K562 (cell line): ENCODE results near the gene MTF1. TPM values are rescaled to one million over a fixed set of nuclear protein-coding genes. Genes with fewer than 3 reads are reported as not detected.

Experiments
- ELF4 ChIP-seq: fragments of 450-650 bp; formaldehyde crosslinking; IDR thresholded peaks from 2 replicates; pipeline ENCODE4 v1.4.0; 2022; ENCODE audit warnings: missing genetic modification characterization
- PHF8 ChIP-seq: fragments of 200-600 bp; sonication (generic); IDR thresholded peaks from 2 replicates; pipeline ENCODE4 v1.6.1; 2012; ENCODE audit warnings: mixed run types, mild to moderate bottlenecking, inconsistent platforms, low read length, moderate library complexity, borderline replicate concordance
- POLR2G ChIP-seq: fragments of 200-400 bp; formaldehyde crosslinking; IDR thresholded peaks from 2 replicates; pipeline ENCODE4 v1.6.1; 2017; ENCODE audit warnings: low read depth, mild to moderate bottlenecking, antibody characterized with exemption, low read length, moderate library complexity
- SAFB2 ChIP-seq: fragments of 200-400 bp; formaldehyde crosslinking; IDR thresholded peaks from 2 replicates; pipeline ENCODE4 v1.6.1; 2018; ENCODE audit warnings: borderline replicate concordance, low read length, low read depth, moderate library complexity; ENCODE audit not compliant: severe bottlenecking
- XRCC3 ChIP-seq: fragments of 450-650 bp; IDR thresholded peaks from 2 replicates; pipeline ENCODE4 v1.6.1; 2017; ENCODE audit warnings: mild to moderate bottlenecking, moderate library complexity
- polyA plus RNA-seq, 8 experiments: library from polyadenylated mRNA; depleted of rRNA in 4 of 8; stranded (reverse) in 5 of 8; unstranded in 3 of 8; fragments of >200 nt; fragmentation: Nextera tagmentation in 2 of 8; fragmentation: Illumina TruSeq in 1 of 8; extraction: Ambion mirVana in 2 of 8; extraction: Trizol in 1 of 8; gene quantifications; 2 replicates each; pipeline versions ENCODE4 v1.2.1 to v1.2.3, GENCODE V29; 2011 to 2014; ENCODE audit warnings: inconsistent platforms in 1 of 8, missing spikeins in 1 of 8
- total RNA-seq, 7 experiments: library from RNA; depleted of rRNA in 6 of 7; stranded (reverse); fragments of >200 nt in 6 of 7; fragmentation: Illumina TruSeq in 2 of 7; extraction: Trizol in 2 of 7; gene quantifications; 2 replicates each; pipeline versions ENCODE4 v1.2.1 to v1.2.3, GENCODE V29; 2011 to 2021; ENCODE audit warnings: low replicate concordance in 1 of 7
- TF ChIP-seq, protein P1 (sequence below): fragments of 450-650 bp; IDR thresholded peaks from 2 replicates; pipeline ENCODE4 v1.6.1; 2016; ENCODE audit warnings: mild to moderate bottlenecking, moderate library complexity
- TF ChIP-seq, protein P2 (sequence below), 3 experiments: fragments of 200-800 bp in 1 of 3; fragments of 250-450 bp in 1 of 3; fragments of 450-650 bp in 1 of 3; sonication (Bioruptor Pico) in 1 of 3; sonication (Bioruptor generic) in 1 of 3; formaldehyde crosslinking in 1 of 3; IDR thresholded peaks; 2 replicates each; pipeline versions ENCODE4 v1.6.1 to v1.8.0; 2016 to 2022; ENCODE audit warnings: mild to moderate bottlenecking in 2 of 3, missing genetic modification characterization in 2 of 3, missing compliant biosample characterization in 1 of 3, moderate library complexity in 1 of 3
- TF ChIP-seq, protein P3 (sequence below), 2 experiments: IDR thresholded peaks; 2 replicates each; pipeline ENCODE4 v1.6.1; 2012; ENCODE audit warnings: improper control_type of control experiment in 2 of 2, low read depth in 2 of 2, low read length in 2 of 2, borderline replicate concordance in 1 of 2

MTF1 gene
- total and polyA plus RNA-seq, 9 of the 15 experiments (the other 6 are each of a cell fraction or from before 2014, with no cell fraction given) = 1.1 to 12.2 (median 4.3) TPM

DNA sequence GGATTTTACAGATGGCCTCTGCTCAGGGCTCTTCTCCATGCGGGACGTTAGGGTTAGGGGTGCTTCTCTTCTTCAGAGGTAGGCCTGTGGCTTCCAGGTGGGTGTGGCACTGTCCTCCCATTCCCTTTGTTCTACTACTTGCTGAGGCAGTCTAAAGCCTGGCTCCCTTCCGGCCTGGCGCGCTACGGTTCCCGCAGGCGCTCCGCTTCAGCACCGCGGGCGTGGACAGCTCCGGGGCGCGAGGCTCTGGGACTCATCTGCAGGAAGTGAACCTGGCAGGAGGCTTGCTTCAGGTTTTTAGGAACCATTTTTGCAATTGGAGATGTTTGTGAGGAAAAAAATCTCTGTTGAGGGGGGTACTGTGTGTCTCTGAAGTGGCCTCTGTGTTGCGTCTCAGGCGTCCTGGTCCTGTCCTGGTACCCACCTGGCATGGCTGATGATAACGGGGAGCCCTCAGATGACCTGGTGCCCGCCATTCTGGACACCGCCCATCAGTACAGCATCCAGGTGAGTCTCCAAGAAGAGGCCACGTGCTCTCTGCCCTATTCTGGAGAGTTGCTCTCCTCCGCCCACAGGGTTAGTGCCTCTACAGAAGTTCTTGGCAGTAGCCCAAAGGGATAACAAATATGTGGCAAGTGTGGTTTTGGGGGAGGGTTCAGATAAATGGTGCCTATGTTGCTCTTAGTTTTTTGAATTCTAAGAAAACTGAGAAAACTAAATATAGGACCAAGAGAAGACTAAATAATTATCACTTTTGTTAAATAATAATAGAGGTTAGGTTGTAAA, 63.9 kb downstream of the MTF1 start (continued):
- TF ChIP-seq, protein P1, sequence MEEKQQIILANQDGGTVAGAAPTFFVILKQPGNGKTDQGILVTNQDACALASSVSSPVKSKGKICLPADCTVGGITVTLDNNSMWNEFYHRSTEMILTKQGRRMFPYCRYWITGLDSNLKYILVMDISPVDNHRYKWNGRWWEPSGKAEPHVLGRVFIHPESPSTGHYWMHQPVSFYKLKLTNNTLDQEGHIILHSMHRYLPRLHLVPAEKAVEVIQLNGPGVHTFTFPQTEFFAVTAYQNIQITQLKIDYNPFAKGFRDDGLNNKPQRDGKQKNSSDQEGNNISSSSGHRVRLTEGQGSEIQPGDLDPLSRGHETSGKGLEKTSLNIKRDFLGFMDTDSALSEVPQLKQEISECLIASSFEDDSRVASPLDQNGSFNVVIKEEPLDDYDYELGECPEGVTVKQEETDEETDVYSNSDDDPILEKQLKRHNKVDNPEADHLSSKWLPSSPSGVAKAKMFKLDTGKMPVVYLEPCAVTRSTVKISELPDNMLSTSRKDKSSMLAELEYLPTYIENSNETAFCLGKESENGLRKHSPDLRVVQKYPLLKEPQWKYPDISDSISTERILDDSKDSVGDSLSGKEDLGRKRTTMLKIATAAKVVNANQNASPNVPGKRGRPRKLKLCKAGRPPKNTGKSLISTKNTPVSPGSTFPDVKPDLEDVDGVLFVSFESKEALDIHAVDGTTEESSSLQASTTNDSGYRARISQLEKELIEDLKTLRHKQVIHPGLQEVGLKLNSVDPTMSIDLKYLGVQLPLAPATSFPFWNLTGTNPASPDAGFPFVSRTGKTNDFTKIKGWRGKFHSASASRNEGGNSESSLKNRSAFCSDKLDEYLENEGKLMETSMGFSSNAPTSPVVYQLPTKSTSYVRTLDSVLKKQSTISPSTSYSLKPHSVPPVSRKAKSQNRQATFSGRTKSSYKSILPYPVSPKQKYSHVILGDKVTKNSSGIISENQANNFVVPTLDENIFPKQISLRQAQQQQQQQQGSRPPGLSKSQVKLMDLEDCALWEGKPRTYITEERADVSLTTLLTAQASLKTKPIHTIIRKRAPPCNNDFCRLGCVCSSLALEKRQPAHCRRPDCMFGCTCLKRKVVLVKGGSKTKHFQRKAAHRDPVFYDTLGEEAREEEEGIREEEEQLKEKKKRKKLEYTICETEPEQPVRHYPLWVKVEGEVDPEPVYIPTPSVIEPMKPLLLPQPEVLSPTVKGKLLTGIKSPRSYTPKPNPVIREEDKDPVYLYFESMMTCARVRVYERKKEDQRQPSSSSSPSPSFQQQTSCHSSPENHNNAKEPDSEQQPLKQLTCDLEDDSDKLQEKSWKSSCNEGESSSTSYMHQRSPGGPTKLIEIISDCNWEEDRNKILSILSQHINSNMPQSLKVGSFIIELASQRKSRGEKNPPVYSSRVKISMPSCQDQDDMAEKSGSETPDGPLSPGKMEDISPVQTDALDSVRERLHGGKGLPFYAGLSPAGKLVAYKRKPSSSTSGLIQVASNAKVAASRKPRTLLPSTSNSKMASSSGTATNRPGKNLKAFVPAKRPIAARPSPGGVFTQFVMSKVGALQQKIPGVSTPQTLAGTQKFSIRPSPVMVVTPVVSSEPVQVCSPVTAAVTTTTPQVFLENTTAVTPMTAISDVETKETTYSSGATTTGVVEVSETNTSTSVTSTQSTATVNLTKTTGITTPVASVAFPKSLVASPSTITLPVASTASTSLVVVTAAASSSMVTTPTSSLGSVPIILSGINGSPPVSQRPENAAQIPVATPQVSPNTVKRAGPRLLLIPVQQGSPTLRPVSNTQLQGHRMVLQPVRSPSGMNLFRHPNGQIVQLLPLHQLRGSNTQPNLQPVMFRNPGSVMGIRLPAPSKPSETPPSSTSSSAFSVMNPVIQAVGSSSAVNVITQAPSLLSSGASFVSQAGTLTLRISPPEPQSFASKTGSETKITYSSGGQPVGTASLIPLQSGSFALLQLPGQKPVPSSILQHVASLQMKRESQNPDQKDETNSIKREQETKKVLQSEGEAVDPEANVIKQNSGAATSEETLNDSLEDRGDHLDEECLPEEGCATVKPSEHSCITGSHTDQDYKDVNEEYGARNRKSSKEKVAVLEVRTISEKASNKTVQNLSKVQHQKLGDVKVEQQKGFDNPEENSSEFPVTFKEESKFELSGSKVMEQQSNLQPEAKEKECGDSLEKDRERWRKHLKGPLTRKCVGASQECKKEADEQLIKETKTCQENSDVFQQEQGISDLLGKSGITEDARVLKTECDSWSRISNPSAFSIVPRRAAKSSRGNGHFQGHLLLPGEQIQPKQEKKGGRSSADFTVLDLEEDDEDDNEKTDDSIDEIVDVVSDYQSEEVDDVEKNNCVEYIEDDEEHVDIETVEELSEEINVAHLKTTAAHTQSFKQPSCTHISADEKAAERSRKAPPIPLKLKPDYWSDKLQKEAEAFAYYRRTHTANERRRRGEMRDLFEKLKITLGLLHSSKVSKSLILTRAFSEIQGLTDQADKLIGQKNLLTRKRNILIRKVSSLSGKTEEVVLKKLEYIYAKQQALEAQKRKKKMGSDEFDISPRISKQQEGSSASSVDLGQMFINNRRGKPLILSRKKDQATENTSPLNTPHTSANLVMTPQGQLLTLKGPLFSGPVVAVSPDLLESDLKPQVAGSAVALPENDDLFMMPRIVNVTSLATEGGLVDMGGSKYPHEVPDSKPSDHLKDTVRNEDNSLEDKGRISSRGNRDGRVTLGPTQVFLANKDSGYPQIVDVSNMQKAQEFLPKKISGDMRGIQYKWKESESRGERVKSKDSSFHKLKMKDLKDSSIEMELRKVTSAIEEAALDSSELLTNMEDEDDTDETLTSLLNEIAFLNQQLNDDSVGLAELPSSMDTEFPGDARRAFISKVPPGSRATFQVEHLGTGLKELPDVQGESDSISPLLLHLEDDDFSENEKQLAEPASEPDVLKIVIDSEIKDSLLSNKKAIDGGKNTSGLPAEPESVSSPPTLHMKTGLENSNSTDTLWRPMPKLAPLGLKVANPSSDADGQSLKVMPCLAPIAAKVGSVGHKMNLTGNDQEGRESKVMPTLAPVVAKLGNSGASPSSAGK = peak; percentile 41
- TF ChIP-seq XRCC3 (no peak), PHF8 (no peak), ELF4 (CRISPR knock-in tag) (no peak), SAFB2 (no peak), POLR2G (no peak)
- TF ChIP-seq, protein P2, sequence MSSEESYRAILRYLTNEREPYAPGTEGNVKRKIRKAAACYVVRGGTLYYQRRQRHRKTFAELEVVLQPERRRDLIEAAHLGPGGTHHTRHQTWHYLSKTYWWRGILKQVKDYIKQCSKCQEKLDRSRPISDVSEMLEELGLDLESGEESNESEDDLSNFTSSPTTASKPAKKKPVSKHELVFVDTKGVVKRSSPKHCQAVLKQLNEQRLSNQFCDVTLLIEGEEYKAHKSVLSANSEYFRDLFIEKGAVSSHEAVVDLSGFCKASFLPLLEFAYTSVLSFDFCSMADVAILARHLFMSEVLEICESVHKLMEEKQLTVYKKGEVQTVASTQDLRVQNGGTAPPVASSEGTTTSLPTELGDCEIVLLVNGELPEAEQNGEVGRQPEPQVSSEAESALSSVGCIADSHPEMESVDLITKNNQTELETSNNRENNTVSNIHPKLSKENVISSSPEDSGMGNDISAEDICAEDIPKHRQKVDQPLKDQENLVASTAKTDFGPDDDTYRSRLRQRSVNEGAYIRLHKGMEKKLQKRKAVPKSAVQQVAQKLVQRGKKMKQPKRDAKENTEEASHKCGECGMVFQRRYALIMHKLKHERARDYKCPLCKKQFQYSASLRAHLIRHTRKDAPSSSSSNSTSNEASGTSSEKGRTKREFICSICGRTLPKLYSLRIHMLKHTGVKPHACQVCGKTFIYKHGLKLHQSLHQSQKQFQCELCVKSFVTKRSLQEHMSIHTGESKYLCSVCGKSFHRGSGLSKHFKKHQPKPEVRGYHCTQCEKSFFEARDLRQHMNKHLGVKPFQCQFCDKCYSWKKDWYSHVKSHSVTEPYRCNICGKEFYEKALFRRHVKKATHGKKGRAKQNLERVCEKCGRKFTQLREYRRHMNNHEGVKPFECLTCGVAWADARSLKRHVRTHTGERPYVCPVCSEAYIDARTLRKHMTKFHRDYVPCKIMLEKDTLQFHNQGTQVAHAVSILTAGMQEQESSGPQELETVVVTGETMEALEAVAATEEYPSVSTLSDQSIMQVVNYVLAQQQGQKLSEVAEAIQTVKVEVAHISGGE (CRISPR knock-in tag; IDR thresholded peaks at IDR 0.05) = no peak
- TF ChIP-seq, protein P3, sequence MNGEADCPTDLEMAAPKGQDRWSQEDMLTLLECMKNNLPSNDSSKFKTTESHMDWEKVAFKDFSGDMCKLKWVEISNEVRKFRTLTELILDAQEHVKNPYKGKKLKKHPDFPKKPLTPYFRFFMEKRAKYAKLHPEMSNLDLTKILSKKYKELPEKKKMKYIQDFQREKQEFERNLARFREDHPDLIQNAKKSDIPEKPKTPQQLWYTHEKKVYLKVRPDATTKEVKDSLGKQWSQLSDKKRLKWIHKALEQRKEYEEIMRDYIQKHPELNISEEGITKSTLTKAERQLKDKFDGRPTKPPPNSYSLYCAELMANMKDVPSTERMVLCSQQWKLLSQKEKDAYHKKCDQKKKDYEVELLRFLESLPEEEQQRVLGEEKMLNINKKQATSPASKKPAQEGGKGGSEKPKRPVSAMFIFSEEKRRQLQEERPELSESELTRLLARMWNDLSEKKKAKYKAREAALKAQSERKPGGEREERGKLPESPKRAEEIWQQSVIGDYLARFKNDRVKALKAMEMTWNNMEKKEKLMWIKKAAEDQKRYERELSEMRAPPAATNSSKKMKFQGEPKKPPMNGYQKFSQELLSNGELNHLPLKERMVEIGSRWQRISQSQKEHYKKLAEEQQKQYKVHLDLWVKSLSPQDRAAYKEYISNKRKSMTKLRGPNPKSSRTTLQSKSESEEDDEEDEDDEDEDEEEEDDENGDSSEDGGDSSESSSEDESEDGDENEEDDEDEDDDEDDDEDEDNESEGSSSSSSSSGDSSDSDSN (IDR thresholded peaks at IDR 0.05; ENCODE audit: borderline replicate concordance in 1 of 2, low read depth in 2 of 2, low read length in 2 of 2) = peak in 1 of 2 experiments; percentile 31; a peak in 1 of 4 replicates
